SK-N-SH treated with all-trans-retinoic acid at 6 μM for 48 hours (cell line): Measurements from ENCODE around the gene ARRB1.

ENCODE experiments used
- ATAC-seq: fragments of 200-7000 bp; cut with Tn5 transposase; 3 replicates; pipeline ENCODE4 v1.9.1; 2020; ENCODE audit warnings: mild to moderate bottlenecking, moderate library complexity
- ARNTL ChIP-seq: fragments of 450-650 bp; formaldehyde crosslinking; IDR thresholded peaks from 2 replicates; pipeline ENCODE4 v1.5.0; 2020; ENCODE audit warnings: low read depth, mild to moderate bottlenecking, moderate library complexity, borderline replicate concordance
- BACH2 ChIP-seq: fragments of 250-450 bp; sonication (Bioruptor Pico); IDR thresholded peaks from 2 replicates; pipeline ENCODE4 v1.9.0; 2021; ENCODE audit warnings: mild to moderate bottlenecking, borderline replicate concordance
- CREB5 ChIP-seq: fragments of 250-450 bp; sonication (Bioruptor Pico); IDR thresholded peaks from 2 replicates; pipeline ENCODE4 v1.5.1; 2020; ENCODE audit warnings: low read depth, mild to moderate bottlenecking, moderate library complexity
- CSDC2 ChIP-seq: fragments of 250-450 bp; sonication (Bioruptor Pico); IDR thresholded peaks from 2 replicates; pipeline ENCODE4 v1.5.0; 2020; ENCODE audit warnings: mild to moderate bottlenecking, moderate library complexity
- ESRRG ChIP-seq: fragments of 250-450 bp; sonication (Bioruptor Pico); IDR thresholded peaks from 2 replicates; pipeline ENCODE4 v1.6.1; 2021; ENCODE audit warnings: mild to moderate bottlenecking
- GLIS3 ChIP-seq: fragments of 250-450 bp; sonication (Bioruptor Pico); IDR thresholded peaks from 2 replicates; pipeline ENCODE4 v1.5.0; 2020; ENCODE audit warnings: mild to moderate bottlenecking, moderate library complexity
- ISL1 ChIP-seq: fragments of 250-450 bp; sonication (Bioruptor Pico); IDR thresholded peaks from 2 replicates; pipeline ENCODE4 v2.1.2; 2022; ENCODE audit warnings: mild to moderate bottlenecking, moderate library complexity
- OSR1 ChIP-seq: fragments of 250-450 bp; sonication (Bioruptor Pico); IDR thresholded peaks from 2 replicates; pipeline ENCODE4 v1.8.0; 2022; ENCODE audit warnings: moderate library complexity, mild to moderate bottlenecking, inconsistent platforms
- POU6F1 ChIP-seq: fragments of 250-450 bp; sonication (Bioruptor Pico); IDR thresholded peaks from 2 replicates; pipeline ENCODE4 v1.8.0; 2021; ENCODE audit warnings: low read depth, mild to moderate bottlenecking, moderate library complexity, borderline replicate concordance
- SNAI2 ChIP-seq: fragments of 250-450 bp; sonication (Bioruptor Pico); IDR thresholded peaks from 2 replicates; pipeline ENCODE4 v1.5.0; 2020; ENCODE audit warnings: mild to moderate bottlenecking, moderate library complexity
- TOX ChIP-seq: fragments of 250-450 bp; sonication (Bioruptor Pico); IDR thresholded peaks from 2 replicates; pipeline ENCODE4 v1.8.0; 2021; ENCODE audit warnings: mild to moderate bottlenecking, moderate library complexity, borderline replicate concordance
- ZC3H10 ChIP-seq: fragments of 250-450 bp; sonication (Bioruptor Pico); IDR thresholded peaks from 2 replicates; pipeline ENCODE4 v1.5.1; 2021; ENCODE audit warnings: mild to moderate bottlenecking, moderate library complexity
- ZFP3 ChIP-seq: fragments of 250-450 bp; sonication (Bioruptor Pico); IDR thresholded peaks from 2 replicates; pipeline ENCODE4 v1.5.0; 2020; ENCODE audit warnings: mild to moderate bottlenecking, moderate library complexity
- ZNF565 ChIP-seq: fragments of 450-650 bp; formaldehyde crosslinking; conservative IDR thresholded peaks from 2 replicates; pipeline ENCODE4 v1.5.0; 2020; ENCODE audit warnings: low read depth, mild to moderate bottlenecking, moderate library complexity
- ZNF8 ChIP-seq: fragments of 450-650 bp; formaldehyde crosslinking; IDR thresholded peaks from 2 replicates; pipeline ENCODE4 v1.5.0; 2020; ENCODE audit warnings: mild to moderate bottlenecking, moderate library complexity
- TF ChIP-seq, protein P1 (sequence below): fragments of 250-450 bp; sonication (Bioruptor Pico); IDR thresholded peaks from 2 replicates; pipeline ENCODE4 v1.5.1; 2021; ENCODE audit warnings: mild to moderate bottlenecking, moderate library complexity
- TF ChIP-seq, protein P2 (sequence below): fragments of 250-450 bp; sonication (Bioruptor Pico); IDR thresholded peaks from 2 replicates; pipeline ENCODE4 v1.8.0; 2020; ENCODE audit warnings: mild to moderate bottlenecking, moderate library complexity, borderline replicate concordance
- TF ChIP-seq, protein P3 (sequence below): fragments of 250-450 bp; sonication (Bioruptor Pico); IDR thresholded peaks from 2 replicates; pipeline ENCODE4 v1.5.0; 2020; ENCODE audit warnings: mild to moderate bottlenecking, moderate library complexity

Gene ARRB1

GRCh38 chr11:75298191-75298975 lies 53.1 kb downstream of the ARRB1 start:
- TF ChIP-seq ZNF8 (CRISPR knock-in tag) (no peak), ZC3H10 (CRISPR knock-in tag) (no peak), GLIS3 (CRISPR knock-in tag) (no peak), ZFP3 (CRISPR knock-in tag) (no peak), ESRRG (CRISPR knock-in tag) (no peak), SNAI2 (CRISPR knock-in tag) (no peak), ISL1 (CRISPR knock-in tag) (no peak), CREB5 (CRISPR knock-in tag) (no peak), BACH2 (CRISPR knock-in tag) (no peak)
- TF ChIP-seq, protein P1, sequence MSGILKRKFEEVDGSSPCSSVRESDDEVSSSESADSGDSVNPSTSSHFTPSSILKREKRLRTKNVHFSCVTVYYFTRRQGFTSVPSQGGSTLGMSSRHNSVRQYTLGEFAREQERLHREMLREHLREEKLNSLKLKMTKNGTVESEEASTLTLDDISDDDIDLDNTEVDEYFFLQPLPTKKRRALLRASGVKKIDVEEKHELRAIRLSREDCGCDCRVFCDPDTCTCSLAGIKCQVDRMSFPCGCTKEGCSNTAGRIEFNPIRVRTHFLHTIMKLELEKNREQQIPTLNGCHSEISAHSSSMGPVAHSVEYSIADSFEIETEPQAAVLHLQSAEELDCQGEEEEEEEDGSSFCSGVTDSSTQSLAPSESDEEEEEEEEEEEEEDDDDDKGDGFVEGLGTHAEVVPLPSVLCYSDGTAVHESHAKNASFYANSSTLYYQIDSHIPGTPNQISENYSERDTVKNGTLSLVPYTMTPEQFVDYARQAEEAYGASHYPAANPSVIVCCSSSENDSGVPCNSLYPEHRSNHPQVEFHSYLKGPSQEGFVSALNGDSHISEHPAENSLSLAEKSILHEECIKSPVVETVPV (CRISPR knock-in tag): no peak
- TF ChIP-seq, protein P2, sequence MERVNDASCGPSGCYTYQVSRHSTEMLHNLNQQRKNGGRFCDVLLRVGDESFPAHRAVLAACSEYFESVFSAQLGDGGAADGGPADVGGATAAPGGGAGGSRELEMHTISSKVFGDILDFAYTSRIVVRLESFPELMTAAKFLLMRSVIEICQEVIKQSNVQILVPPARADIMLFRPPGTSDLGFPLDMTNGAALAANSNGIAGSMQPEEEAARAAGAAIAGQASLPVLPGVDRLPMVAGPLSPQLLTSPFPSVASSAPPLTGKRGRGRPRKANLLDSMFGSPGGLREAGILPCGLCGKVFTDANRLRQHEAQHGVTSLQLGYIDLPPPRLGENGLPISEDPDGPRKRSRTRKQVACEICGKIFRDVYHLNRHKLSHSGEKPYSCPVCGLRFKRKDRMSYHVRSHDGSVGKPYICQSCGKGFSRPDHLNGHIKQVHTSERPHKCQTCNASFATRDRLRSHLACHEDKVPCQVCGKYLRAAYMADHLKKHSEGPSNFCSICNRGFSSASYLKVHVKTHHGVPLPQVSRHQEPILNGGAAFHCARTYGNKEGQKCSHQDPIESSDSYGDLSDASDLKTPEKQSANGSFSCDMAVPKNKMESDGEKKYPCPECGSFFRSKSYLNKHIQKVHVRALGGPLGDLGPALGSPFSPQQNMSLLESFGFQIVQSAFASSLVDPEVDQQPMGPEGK: no peak
- TF ChIP-seq, protein P3, sequence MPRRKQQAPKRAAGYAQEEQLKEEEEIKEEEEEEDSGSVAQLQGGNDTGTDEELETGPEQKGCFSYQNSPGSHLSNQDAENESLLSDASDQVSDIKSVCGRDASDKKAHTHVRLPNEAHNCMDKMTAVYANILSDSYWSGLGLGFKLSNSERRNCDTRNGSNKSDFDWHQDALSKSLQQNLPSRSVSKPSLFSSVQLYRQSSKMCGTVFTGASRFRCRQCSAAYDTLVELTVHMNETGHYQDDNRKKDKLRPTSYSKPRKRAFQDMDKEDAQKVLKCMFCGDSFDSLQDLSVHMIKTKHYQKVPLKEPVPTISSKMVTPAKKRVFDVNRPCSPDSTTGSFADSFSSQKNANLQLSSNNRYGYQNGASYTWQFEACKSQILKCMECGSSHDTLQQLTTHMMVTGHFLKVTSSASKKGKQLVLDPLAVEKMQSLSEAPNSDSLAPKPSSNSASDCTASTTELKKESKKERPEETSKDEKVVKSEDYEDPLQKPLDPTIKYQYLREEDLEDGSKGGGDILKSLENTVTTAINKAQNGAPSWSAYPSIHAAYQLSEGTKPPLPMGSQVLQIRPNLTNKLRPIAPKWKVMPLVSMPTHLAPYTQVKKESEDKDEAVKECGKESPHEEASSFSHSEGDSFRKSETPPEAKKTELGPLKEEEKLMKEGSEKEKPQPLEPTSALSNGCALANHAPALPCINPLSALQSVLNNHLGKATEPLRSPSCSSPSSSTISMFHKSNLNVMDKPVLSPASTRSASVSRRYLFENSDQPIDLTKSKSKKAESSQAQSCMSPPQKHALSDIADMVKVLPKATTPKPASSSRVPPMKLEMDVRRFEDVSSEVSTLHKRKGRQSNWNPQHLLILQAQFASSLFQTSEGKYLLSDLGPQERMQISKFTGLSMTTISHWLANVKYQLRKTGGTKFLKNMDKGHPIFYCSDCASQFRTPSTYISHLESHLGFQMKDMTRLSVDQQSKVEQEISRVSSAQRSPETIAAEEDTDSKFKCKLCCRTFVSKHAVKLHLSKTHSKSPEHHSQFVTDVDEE (CRISPR knock-in tag): no peak
- ATAC-seq: no peak

DNA sequence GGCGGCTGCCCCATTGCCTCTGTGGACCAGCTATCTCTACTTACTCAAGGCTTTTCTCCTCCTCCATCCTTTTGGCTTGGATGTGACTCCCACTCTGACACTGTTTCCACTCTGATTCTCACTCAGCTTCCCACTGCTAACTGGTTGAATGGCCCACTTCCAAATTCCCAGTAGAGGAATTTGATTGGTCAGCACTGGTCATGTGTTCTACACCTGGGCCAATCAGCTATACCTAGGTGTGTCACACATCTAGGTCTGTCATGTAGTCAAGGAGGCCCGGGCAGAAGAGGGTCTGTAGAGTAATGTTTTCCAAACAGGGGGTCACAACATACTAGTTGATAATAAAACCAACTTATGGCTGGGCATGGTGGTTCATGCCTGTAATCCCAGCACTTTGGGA lies 57.6 kb downstream of the ARRB1 start:
- no peak for TF ChIP-seq OSR1 (CRISPR knock-in tag)
- TF ChIP-seq ZNF8 (CRISPR knock-in tag): no peak
- no peak for TF ChIP-seq POU6F1 (CRISPR knock-in tag)
- TF ChIP-seq SNAI2 (CRISPR knock-in tag): no peak
- no peak for TF ChIP-seq GLIS3 (CRISPR knock-in tag)
- no peak for ATAC-seq

DNA sequence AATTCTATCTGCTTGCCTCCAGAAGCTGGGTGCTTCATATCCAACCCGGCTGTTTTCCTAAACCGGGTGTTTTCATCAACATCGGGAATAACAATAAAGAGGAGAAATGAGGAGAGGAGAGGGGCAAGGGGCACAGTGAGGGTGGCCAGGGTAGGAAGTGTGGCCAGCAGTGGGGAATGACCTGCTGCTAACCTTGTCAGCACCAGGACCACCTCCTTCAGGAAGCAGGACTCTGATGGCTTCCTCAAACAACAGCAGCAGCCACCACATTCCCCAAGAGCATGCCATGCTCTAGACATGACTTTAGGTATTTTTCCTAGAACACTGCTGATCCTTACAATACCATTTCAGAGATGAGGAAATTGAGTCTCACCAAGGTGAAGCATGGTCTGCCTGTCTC lies 58.5 kb downstream of the ARRB1 start:
- TF ChIP-seq OSR1 (CRISPR knock-in tag): no peak
- no peak for TF ChIP-seq GLIS3 (CRISPR knock-in tag)
- TF ChIP-seq, all 23 proteins: peak for 0
- ATAC-seq: no peak

- ATAC-seq: no peak
- TF ChIP-seq ZNF8 (CRISPR knock-in tag) (no peak), ARNTL (CRISPR knock-in tag) (no peak), SNAI2 (CRISPR knock-in tag) (no peak), ZNF565 (CRISPR knock-in tag) (no peak), TOX (no peak), CSDC2 (CRISPR knock-in tag) (no peak), GLIS3 (CRISPR knock-in tag) (no peak)
- TF ChIP-seq, protein P2: no peak
- TF ChIP-seq, protein P1 (CRISPR knock-in tag): no peak
- TF ChIP-seq, all 23 proteins: peak for 0
Observed at GRCh38 chr11:75291741-75292140, 59.7 kb downstream of the ARRB1 start.
